ENCODE data around the gene GRIK5. TPM values are rescaled to one million over a fixed set of nuclear protein-coding genes. Genes with fewer than 3 reads are reported as not detected.

GRIK5 gene
- total RNA-seq, 1 experiment from 2014 or later: 0.48 TPM

GRCh38 chr19:42062381-42062780 lies 7.6 kb downstream of the GRIK5 start:
- Mint-ChIP-seq H3K27me3 (ENCODE audit: insufficient read depth, unreplicated experiment) (peaks cover 7% of the 10 kb centered on the region), H3K9me3 (ENCODE audit: unreplicated experiment) (no peaks in the 10 kb centered on the region), H3K4me1 (ENCODE audit: low read depth, unreplicated experiment) (peaks cover 5% of the 10 kb centered on the region), H3K27ac (ENCODE audit: unreplicated experiment) (no peak overlapping the region), H3K4me3 (ENCODE audit: unreplicated experiment) (no peak overlapping the region), H3K36me3 (ENCODE audit: insufficient read depth, unreplicated experiment) (no peaks in the 10 kb centered on the region)
- H3K27me3 ChIP-seq (replicated peaks; ENCODE audit: control insufficient read depth, insufficient read depth, low read length): no peaks in the 10 kb centered on the region
- TF ChIP-seq, protein P1, sequence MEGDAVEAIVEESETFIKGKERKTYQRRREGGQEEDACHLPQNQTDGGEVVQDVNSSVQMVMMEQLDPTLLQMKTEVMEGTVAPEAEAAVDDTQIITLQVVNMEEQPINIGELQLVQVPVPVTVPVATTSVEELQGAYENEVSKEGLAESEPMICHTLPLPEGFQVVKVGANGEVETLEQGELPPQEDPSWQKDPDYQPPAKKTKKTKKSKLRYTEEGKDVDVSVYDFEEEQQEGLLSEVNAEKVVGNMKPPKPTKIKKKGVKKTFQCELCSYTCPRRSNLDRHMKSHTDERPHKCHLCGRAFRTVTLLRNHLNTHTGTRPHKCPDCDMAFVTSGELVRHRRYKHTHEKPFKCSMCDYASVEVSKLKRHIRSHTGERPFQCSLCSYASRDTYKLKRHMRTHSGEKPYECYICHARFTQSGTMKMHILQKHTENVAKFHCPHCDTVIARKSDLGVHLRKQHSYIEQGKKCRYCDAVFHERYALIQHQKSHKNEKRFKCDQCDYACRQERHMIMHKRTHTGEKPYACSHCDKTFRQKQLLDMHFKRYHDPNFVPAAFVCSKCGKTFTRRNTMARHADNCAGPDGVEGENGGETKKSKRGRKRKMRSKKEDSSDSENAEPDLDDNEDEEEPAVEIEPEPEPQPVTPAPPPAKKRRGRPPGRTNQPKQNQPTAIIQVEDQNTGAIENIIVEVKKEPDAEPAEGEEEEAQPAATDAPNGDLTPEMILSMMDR (IDR thresholded peaks at IDR 0.05; ENCODE audit: insufficient read depth in 1 of 2, low read depth in 1 of 2, low read length in 1 of 2, severe bottlenecking in 1 of 2, unreplicated experiment in 1 of 2): no peak
- no peaks in the 10 kb centered on the region for H3K4me1 ChIP-seq
- ChIA-PET CTCF (no interaction called here), POLR2A (no interaction called here)
- H3K9me3 ChIP-seq: no peaks in the 10 kb centered on the region
- H3K4me3 ChIP-seq (ENCODE audit: low read depth, low read length): no peak overlapping the region
- BruUV-seq (replicated peaks): no TSS peak
- H3K36me3 ChIP-seq (ENCODE audit: control insufficient read depth, insufficient read depth, low read length): no peaks in the 10 kb centered on the region
- intact Hi-C loops (cut with micrococcal nuclease; ENCODE audit: unreplicated experiment): no loop called here
- DNase-seq: no peak

GRCh38 chr19:42060117-42060516 lies 9.9 kb downstream of the GRIK5 start:
- no peaks in the 10 kb centered on the region for H3K36me3 Mint-ChIP-seq (ENCODE audit: insufficient read depth, unreplicated experiment)
- H3K4me3 Mint-ChIP-seq (ENCODE audit: unreplicated experiment): no peak overlapping the region
- Histone ChIP-seq H3K9me3 (no peaks in the 10 kb centered on the region), H3K36me3 (ENCODE audit: control insufficient read depth, insufficient read depth, low read length) (no peaks in the 10 kb centered on the region), H3K4me1 (no peaks in the 10 kb centered on the region), H3K4me3 (ENCODE audit: low read depth, low read length) (no peak overlapping the region), H3K27me3 (replicated peaks; ENCODE audit: control insufficient read depth, insufficient read depth, low read length) (no peaks in the 10 kb centered on the region)
- no TSS peak for BruUV-seq (replicated peaks)
- peaks cover 5% of the 10 kb centered on the region for H3K4me1 Mint-ChIP-seq (ENCODE audit: low read depth, unreplicated experiment)
- ChIA-PET POLR2A (no interaction called here), CTCF (interaction anchor here (0.7 kb wide), 2 partner anchors 31 to 159 kb away, joined by 3 read pairs; no protein-coding TSS in a partner anchor)
- intact Hi-C loops (cut with micrococcal nuclease; ENCODE audit: unreplicated experiment): no loop called here
- H3K9me3 Mint-ChIP-seq (ENCODE audit: unreplicated experiment): no peaks in the 10 kb centered on the region
- TF ChIP-seq, protein P1 (IDR thresholded peaks at IDR 0.05; ENCODE audit: insufficient read depth in 1 of 2, low read depth in 1 of 2, low read length in 1 of 2, severe bottlenecking in 1 of 2, unreplicated experiment in 1 of 2): no peak
- no peak overlapping the region for H3K27ac Mint-ChIP-seq (ENCODE audit: unreplicated experiment)
- DNase-seq: no peak
- peaks cover 7% of the 10 kb centered on the region for H3K27me3 Mint-ChIP-seq (ENCODE audit: insufficient read depth, unreplicated experiment)

DNA sequence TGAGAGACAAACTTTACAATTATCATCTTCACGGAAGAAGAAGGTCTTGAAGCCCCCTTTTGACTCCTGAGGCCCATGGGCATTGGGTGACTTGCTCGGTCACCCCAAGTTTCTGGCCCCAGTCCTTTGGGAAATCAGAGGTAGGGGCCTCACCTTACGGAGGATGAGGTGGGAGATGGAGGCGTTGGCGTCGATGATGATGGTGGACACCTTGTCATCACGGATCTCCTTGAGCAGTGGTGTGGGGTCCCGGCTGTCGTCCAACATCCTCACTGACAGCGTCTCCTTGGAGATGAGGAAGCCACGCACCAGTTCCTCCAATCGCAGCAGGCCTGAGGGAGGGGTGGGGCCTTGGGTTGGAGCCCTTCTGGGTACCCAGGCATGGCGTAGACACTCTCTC lies 10.8 kb downstream of the GRIK5 start:
- Mint-ChIP-seq H3K4me3 (ENCODE audit: unreplicated experiment) (no peak overlapping the region), H3K4me1 (ENCODE audit: low read depth, unreplicated experiment) (peaks cover 5% of the 10 kb centered on the region), H3K9me3 (ENCODE audit: unreplicated experiment) (no peaks in the 10 kb centered on the region), H3K36me3 (ENCODE audit: insufficient read depth, unreplicated experiment) (no peaks in the 10 kb centered on the region), H3K27ac (ENCODE audit: unreplicated experiment) (no peak overlapping the region), H3K27me3 (ENCODE audit: insufficient read depth, unreplicated experiment) (peaks cover 3% of the 10 kb centered on the region)
- no peak overlapping the region for H3K4me3 ChIP-seq (ENCODE audit: low read depth, low read length)
- H3K4me1 ChIP-seq: no peaks in the 10 kb centered on the region
- intact Hi-C loops (cut with micrococcal nuclease; ENCODE audit: unreplicated experiment): no loop called here
- no TSS peak for BruUV-seq (replicated peaks)
- POLR2A ChIA-PET: interaction anchor here (0.6 kb wide), 1 partner anchor 38 kb away, joined by 3 read pairs; no protein-coding TSS in a partner anchor
- no peaks in the 10 kb centered on the region for H3K36me3 ChIP-seq (ENCODE audit: control insufficient read depth, insufficient read depth, low read length)
- TF ChIP-seq, protein P1 (IDR thresholded peaks at IDR 0.05; ENCODE audit: insufficient read depth in 1 of 2, low read depth in 1 of 2, low read length in 1 of 2, severe bottlenecking in 1 of 2, unreplicated experiment in 1 of 2): no peak
- no peak for DNase-seq
- CTCF ChIA-PET: no interaction called here
- no peaks in the 10 kb centered on the region for H3K9me3 ChIP-seq
- H3K27me3 ChIP-seq (replicated peaks; ENCODE audit: control insufficient read depth, insufficient read depth, low read length): no peaks in the 10 kb centered on the region
